Endothelial cell of umbilical vein (primary cell): ENCODE data around the gene ATP10A. TPM values are rescaled to one million over a fixed set of nuclear protein-coding genes. Genes with fewer than 3 reads are reported as not detected.

Experiments used
- BruUV-seq: library from RNA; stranded (reverse); fragments of 400-500 nt; replicated peaks from 2 replicates; lab custom pipeline; 2021; lab: Mats Ljungman, UMichigan
- CTCF ChIA-PET: fragments of 300-600, 350-600 bp; sonication (Branson Sonifier 250); formaldehyde crosslinking; loops from one replicate; lab custom pipeline; 2021; ENCODE audit warnings: antibody characterized with exemption, inconsistent platforms; lab: Charles Lee
- POLR2A ChIA-PET: fragments of 300-600, 350-600 bp; sonication (Branson Sonifier 250); formaldehyde crosslinking; loops from one replicate; lab custom pipeline; 2021; ENCODE audit warnings: antibody characterized with exemption, inconsistent platforms; lab: Charles Lee
- DNase-seq: peaks from one replicate; pipeline ENCODE4 v3.0.0-alpha.2; 2011; ENCODE audit warnings: low read depth, low spot score
- FAIRE-seq: peaks from 2 replicates; lab custom pipeline; 2011; peaks lifted over from hg19 to GRCh38; lab: Jason Lieb, UNC
- H2AFZ ChIP-seq: 2 replicates; pipeline ENCODE4 v1.6.0; 2012; ENCODE audit warnings: low read depth, low read length, control low read depth, inconsistent platforms
- H3K27ac ChIP-seq: 2 replicates; pipeline ENCODE4 v1.5.1; 2011; ENCODE audit warnings: low read depth, mild to moderate bottlenecking, control low read depth, low read length, moderate library complexity; ENCODE audit not compliant: insufficient read depth
- H3K27me3 ChIP-seq, 2 experiments: 2 replicates each; pipeline versions ENCODE4 v1.6.0 to v1.6.1; 2011; ENCODE audit warnings: low read length in 2 of 2, mixed read lengths in 1 of 2; ENCODE audit not compliant: control insufficient read depth in 2 of 2, insufficient read depth in 2 of 2
- H3K36me3 ChIP-seq, 2 experiments: 2 replicates in 1 of 2; 3 replicates in 1 of 2; pipeline ENCODE4 v1.5.1; 2011; ENCODE audit warnings: low read length in 2 of 2, mild to moderate bottlenecking in 1 of 2, moderate library complexity in 1 of 2; ENCODE audit not compliant: control insufficient read depth in 2 of 2, insufficient read depth in 2 of 2; ENCODE audit errors: extremely low read depth in 1 of 2
- H3K4me1 ChIP-seq: 3 replicates; pipeline ENCODE4 v1.5.1; 2011; ENCODE audit warnings: mild to moderate bottlenecking, low read length; ENCODE audit not compliant: control insufficient read depth, insufficient read depth; ENCODE audit errors: extremely low read depth
- H3K4me2 ChIP-seq: 2 replicates; pipeline ENCODE4 v1.6.1; 2011; ENCODE audit warnings: low read length, control low read depth, mixed read lengths; ENCODE audit not compliant: insufficient read depth
- H3K4me3 ChIP-seq, 3 experiments: fragments of 200-600 bp in 1 of 3; sonication (generic), shearing (Covaris generic) in 1 of 3; replicated peaks in 1 of 3; 2 replicates each; pipeline ENCODE4 v1.5.1; 2011 to 2016; ENCODE audit warnings: control low read depth in 3 of 3, low read length in 3 of 3, mild to moderate bottlenecking in 2 of 3, inconsistent platforms in 1 of 3, low read depth in 1 of 3, moderate library complexity in 1 of 3; ENCODE audit not compliant: insufficient read depth in 1 of 3
- H3K79me2 ChIP-seq: 2 replicates; pipeline ENCODE4 v1.6.0; 2012; ENCODE audit warnings: low read length, inconsistent platforms; ENCODE audit not compliant: control insufficient read depth, insufficient read depth
- H3K9ac ChIP-seq: replicated peaks from 2 replicates; pipeline ENCODE3; 2011; ENCODE audit warnings: low read length, control low read depth; ENCODE audit not compliant: insufficient read depth; ENCODE audit errors: extremely low read depth
- H3K9me1 ChIP-seq: replicated peaks from 3 replicates; pipeline ENCODE4 v1.6.0; 2011; ENCODE audit warnings: mild to moderate bottlenecking, low read length; ENCODE audit not compliant: control insufficient read depth, insufficient read depth; ENCODE audit errors: extremely low read depth
- H3K9me3 ChIP-seq: replicated peaks from 2 replicates; pipeline ENCODE4 v1.5.1; 2012; ENCODE audit warnings: low read length, inconsistent platforms; ENCODE audit not compliant: control insufficient read depth, insufficient read depth
- H4K20me1 ChIP-seq: replicated peaks from 2 replicates; pipeline ENCODE3; 2011; ENCODE audit warnings: mild to moderate bottlenecking, low read length; ENCODE audit not compliant: control insufficient read depth, insufficient read depth; ENCODE audit errors: extremely low read depth
- CTCF ChIP-seq, 2 donors: IDR thresholded peaks; 1 replicate in 1 of 2; 2 replicates in 1 of 2; pipeline ENCODE4 v1.5.1; 2011; ENCODE audit warnings: low read length in 2 of 2, mild to moderate bottlenecking in 2 of 2, moderate library complexity in 2 of 2, control low read depth in 1 of 2, inconsistent platforms in 1 of 2, low read depth in 1 of 2; ENCODE audit not compliant: insufficient read depth in 1 of 2; ENCODE audit errors: extremely low read depth in 1 of 2
- EZH2 ChIP-seq: IDR thresholded peaks from 2 replicates; pipeline ENCODE4 v1.6.1; 2012; ENCODE audit warnings: borderline replicate concordance, low read depth, mild to moderate bottlenecking, moderate library complexity, low read length, inconsistent platforms; ENCODE audit not compliant: severe bottlenecking
- FOS ChIP-seq: IDR thresholded peaks from 2 replicates; pipeline ENCODE4 v1.6.1; 2011; ENCODE audit warnings: mild to moderate bottlenecking, low read length, moderate library complexity, borderline replicate concordance; ENCODE audit not compliant: insufficient read depth
- GATA2 ChIP-seq: IDR thresholded peaks from 2 replicates; pipeline ENCODE4 v1.7.0; 2011; ENCODE audit warnings: low read depth, mild to moderate bottlenecking, moderate library complexity, mixed read lengths, low read length; ENCODE audit not compliant: insufficient read length, insufficient read depth
- JUN ChIP-seq: IDR thresholded peaks from 2 replicates; pipeline ENCODE4 v1.6.1; 2011; ENCODE audit warnings: borderline replicate concordance, low read depth; ENCODE audit not compliant: insufficient read length, insufficient read depth
- MAX ChIP-seq: IDR thresholded peaks from 2 replicates; pipeline ENCODE4 v1.6.1; 2011; ENCODE audit not compliant: insufficient read depth, insufficient read length
- MYC ChIP-seq: IDR thresholded peaks from one replicate; pipeline ENCODE4 v1.6.1; 2011; ENCODE audit warnings: mild to moderate bottlenecking, low read depth, low read length
- POLR2A ChIP-seq: IDR thresholded peaks from 2 replicates; pipeline ENCODE4 v1.6.1; 2012; ENCODE audit warnings: low read depth, mild to moderate bottlenecking, control low read depth, low read length
- POLR2AphosphoS5 ChIP-seq: IDR thresholded peaks from 2 replicates; pipeline ENCODE4 v1.6.1; 2012; ENCODE audit warnings: low read depth, mild to moderate bottlenecking, control low read depth, low read length, moderate library complexity; ENCODE audit not compliant: insufficient read depth
- dilution Hi-C: fragments of 300-500 bp; cut with MboI; formaldehyde crosslinking; loops from one replicate; pipeline ENCODE4 v1.15.0; 2019; ENCODE audit warnings: low sequenced_read_pairs; ENCODE audit not compliant: extremely low pct_ligation_motif_present
- intact Hi-C: fragments of 100-400 bp; cut with micrococcal nuclease; formaldehyde crosslinking; loops from one replicate; pipeline ENCODE4 v1.10.0; 2022
- polyA plus RNA-seq, 4 experiments: library from polyadenylated mRNA; depleted of rRNA in 3 of 4; stranded (reverse) in 3 of 4; unstranded in 1 of 4; fragments of >200 nt; gene quantifications; 2 replicates each; pipeline versions ENCODE4 v1.2.1 to v1.2.3, GENCODE V29; 2011 to 2012; ENCODE audit warnings: missing spikeins in 1 of 4
- total RNA-seq: library from RNA; stranded (reverse); gene quantifications from 2 replicates; pipeline ENCODE4 v1.2.3, GENCODE V29; 2021

The ATP10A gene
- total and polyA plus RNA-seq, 2 donors (not counting 3 experiments of a cell fraction or from before 2014, with no cell fraction given) = not detected

GRCh38 chr15:25792128-25792527, 71.0 kb downstream of the ATP10A start:
- TF ChIP-seq MYC = no peak
- no peak for TF ChIP-seq JUN
- Histone ChIP-seq H3K4me2 (no peak overlapping the region), H3K27ac (no peak overlapping the region), H3K9me3 (peaks cover 2% of the 10 kb centered on the region), H3K4me3 (no peak overlapping the region), H3K79me2 (no peaks in the 10 kb centered on the region), H3K9me1 (no peaks in the 10 kb centered on the region), H2AFZ (no peak overlapping the region), H3K27me3 (no peaks in the 10 kb centered on the region), H3K9ac (no peak overlapping the region), H4K20me1 (no peaks in the 10 kb centered on the region), H3K4me1 (no peaks in the 10 kb centered on the region), H3K36me3 (no peaks in the 10 kb centered on the region)
- DNase-seq (no peak), FAIRE-seq (no peak)
- no TSS peak for BruUV-seq
- intact Hi-C loops = no loop called here
- dilution Hi-C loops = no loop called here
- ChIA-PET CTCF (no interaction called here), POLR2A (no interaction called here)

GRCh38 chr15:25790000-25790660, 73.0 kb downstream of the ATP10A start:
- H3K4me1 ChIP-seq = no peaks in the 10 kb centered on the region
- no TSS peak for BruUV-seq

More at GRCh38 chr15:25790000-25790660, 73.0 kb downstream of the ATP10A start:
- TF ChIP-seq MYC = no peak
- no peak for TF ChIP-seq POLR2A
- TF ChIP-seq MAX = no peak
- TF ChIP-seq EZH2 = no peak
- TF ChIP-seq FOS = no peak
- TF ChIP-seq GATA2 = no peak
- no peak for TF ChIP-seq CTCF (IDR thresholded peaks at IDR 0.05; ENCODE audit: extremely low read depth in 1 of 2, insufficient read depth in 1 of 2, low read depth in 1 of 2, low read length in 2 of 2)
- no peak for TF ChIP-seq POLR2AphosphoS5
- TF ChIP-seq JUN = no peak
- no peak for FAIRE-seq
- no peak overlapping the region for H3K4me3 ChIP-seq
- H3K27me3 ChIP-seq = no peaks in the 10 kb centered on the region
- H3K79me2 ChIP-seq = no peaks in the 10 kb centered on the region
- ChIA-PET POLR2A (no interaction called here), CTCF (no interaction called here)
- no peaks in the 10 kb centered on the region for H3K9me1 ChIP-seq
- no peak overlapping the region for H3K27ac ChIP-seq
- H3K4me2 ChIP-seq = no peak overlapping the region
- no peak overlapping the region for H3K9ac ChIP-seq
- H3K9me3 ChIP-seq = peaks cover 4% of the 10 kb centered on the region
- no peaks in the 10 kb centered on the region for H3K36me3 ChIP-seq
- no peak overlapping the region for H2AFZ ChIP-seq
- dilution Hi-C loops = no loop called here
- no peak for DNase-seq
- intact Hi-C loops = no loop called here
- no peaks in the 10 kb centered on the region for H4K20me1 ChIP-seq
